GM19455 (cell line): ENCODE measurements around the gene CD82.

ENCODE experiments used
- ATAC-seq: cut with Tn5 transposase; IDR thresholded peaks from one replicate; pipeline ENCODE4 v1.9.1; 2021; ENCODE audit not compliant: unreplicated experiment

Gene CD82

DNA sequence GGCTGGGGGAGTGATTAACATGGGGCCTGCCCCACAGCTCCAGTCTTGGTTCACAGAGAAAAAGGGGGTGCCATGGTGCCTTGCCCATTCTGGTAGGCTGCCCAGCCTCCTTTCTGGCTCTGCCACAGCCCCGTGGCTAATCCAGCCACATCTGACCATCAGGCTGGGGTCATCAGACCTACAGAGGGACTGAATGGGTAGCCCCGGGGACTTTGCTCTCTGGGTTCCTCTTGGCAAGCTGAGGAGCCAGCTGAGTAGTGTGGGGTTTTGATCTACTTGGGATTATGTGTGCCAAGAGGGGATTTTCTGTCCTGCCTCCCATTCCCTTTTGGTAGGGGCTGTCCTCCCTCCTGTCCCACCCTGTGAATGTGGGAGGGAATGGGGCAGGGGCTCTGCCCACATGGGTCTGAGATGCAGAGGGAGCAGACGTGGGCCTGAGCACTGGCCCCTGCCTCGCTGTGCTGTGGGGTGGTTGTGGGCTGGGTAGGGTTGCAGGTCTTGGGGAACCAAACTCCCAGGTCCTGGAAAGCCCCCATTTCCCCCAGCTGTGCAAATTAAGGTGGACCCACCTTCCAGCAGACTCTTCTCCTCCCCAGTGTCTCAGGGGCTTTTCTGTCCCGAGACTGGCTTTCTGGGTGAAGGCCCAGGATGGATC is 32.0 kb downstream of the CD82 start:
- no peak for ATAC-seq

DNA sequence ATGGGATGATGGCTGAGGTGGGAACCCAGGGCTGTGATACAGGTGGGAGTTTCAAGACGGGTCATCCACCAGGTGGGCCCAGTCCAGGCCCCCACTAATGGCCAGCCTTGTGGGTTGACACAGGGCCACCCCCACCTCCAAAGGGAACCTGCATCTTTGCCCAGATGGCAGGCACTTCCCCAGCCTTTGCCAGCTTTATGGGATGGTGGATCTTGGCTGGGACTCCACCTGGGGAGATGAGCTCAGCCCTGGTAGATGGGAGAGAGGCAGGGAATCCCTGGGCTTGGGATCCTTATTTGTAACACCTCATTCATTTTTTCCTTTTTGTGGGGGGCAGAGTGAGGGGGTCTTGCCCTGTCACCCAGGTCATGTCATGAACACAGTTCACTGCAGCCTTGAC is 33.4 kb downstream of the CD82 start:
- no peak for ATAC-seq

DNA sequence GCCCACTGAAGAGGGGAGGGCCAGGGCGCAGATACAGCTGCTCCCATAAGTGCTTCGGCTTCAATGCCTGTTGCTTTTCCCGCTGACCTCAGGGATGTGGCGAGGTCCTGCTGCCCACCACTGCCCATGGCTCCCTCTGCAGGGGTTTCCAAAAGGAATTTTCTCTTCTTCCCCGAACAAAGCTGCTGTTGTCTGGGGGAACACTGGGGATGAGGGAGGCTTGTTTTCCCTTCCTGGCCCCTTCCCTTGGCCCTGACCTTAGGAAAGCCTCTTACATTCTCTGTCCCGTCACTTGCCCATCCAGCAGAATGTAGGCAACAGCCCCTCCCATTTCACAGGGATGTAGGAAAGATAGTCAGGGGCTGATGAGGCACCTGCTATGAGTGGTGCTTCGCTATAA is 34.8 kb downstream of the CD82 start:
- no peak for ATAC-seq

DNA sequence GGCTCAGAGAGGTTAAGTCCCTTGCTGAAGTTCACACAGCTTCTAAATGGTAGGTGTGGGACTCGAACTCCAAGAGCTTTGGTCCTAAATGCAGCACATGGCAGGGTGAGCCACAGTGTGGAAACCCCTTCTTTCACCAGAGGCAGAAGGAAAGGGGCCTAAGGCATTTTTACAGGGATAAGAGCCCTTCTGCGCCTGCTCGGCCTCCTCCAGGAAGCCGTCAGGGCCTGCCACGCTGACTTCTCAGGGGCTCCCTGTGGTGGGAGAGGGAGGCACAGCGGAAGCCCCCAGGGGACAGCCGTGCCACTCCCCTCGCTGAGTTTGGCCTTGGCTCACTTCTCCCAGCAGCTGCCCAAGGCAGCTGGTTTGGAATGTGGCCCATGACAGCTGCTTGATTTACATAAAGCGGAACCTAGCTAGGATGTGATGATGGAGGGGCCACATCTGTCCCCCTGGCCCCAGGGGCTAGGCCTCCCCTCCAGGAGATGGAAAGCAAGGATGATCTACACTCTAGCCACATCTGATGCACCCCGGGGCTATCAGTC is 35.4 kb downstream of the CD82 start:
- no peak for ATAC-seq

DNA sequence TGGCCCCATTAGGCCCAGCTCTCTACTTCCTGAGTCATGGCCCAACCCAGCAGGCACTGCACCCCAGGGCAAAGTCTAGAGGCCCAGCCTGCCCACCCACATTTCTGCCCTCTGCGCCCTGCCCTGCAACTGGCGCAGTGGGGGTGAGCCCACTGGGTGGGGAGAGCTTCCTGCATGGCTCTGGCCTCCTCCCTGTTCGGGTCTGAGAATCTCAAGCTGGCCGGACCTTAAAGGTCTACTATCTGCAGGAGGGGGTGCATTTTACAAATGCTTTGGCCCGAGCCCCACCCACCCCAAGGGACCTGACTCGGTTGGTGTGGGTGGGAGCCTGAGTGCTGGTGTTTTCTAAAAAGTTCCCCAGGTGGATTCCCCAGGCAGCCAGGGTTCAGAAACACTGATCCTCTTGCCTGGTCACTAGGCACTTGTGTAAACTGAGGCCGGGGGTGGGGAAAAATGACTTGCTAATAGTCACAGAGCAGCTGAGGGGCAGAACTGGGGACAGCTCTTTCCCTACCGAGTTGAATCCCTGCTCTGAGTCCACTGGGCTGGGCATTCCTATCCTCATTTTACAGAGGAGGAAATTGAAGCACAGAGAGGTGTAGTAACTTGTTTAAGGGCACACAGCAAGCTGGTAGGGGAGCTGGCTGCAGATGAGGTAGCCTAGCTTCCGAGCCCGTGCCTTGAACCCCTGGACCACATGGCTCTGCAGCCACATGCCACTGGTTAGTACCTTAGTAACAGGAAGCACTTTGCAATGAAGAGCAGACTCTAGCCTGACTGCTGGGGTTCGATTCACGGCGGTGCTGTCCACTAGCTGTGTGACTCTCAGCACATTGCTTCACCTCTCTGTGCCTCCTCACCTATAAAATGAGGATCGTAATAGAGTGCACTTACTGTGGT is 36.3 kb downstream of the CD82 start:
- no peak for ATAC-seq

DNA sequence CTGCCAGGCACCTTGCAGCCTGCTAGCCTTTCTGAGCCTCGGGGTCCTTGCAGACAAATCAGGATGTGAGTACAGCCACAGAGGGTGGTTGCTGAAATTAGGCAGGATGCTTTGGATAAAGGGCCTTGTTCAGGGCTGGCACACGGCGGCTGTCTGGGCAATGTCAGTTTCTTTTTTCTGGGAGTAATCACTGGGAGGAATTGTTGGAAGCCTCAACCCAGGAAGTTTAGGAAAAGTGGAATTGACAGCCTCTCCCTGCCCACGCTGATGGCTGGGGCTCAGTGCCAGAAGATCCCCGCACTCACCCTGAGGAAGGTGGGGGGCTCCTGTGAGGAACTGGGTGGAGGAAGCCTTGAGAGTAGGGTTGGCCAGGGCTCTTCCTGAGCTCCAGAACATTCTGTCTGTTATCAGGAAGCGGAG is 37.4 kb downstream of the CD82 start:
- ATAC-seq: no peak

DNA sequence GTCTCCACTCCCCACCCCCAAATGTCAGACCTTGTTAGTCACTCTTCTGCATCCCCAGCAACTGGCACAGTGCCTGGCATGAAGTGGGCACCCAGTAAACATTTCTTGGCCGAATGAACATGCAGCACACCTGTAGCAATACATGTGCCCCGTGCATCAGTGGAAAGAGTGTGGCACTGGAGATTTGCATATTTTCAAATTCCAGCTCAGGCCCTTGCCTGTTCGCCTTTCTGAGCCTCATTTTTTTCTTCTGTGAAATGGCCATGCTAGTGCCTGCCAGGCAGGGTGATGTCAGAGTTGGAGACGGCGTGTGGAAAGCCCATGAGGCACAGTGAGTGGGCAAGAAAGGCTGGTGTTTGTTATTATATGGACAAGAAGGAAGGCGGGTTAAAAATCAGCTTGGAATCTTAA is 38.7 kb downstream of the CD82 start:
- no peak for ATAC-seq

DNA sequence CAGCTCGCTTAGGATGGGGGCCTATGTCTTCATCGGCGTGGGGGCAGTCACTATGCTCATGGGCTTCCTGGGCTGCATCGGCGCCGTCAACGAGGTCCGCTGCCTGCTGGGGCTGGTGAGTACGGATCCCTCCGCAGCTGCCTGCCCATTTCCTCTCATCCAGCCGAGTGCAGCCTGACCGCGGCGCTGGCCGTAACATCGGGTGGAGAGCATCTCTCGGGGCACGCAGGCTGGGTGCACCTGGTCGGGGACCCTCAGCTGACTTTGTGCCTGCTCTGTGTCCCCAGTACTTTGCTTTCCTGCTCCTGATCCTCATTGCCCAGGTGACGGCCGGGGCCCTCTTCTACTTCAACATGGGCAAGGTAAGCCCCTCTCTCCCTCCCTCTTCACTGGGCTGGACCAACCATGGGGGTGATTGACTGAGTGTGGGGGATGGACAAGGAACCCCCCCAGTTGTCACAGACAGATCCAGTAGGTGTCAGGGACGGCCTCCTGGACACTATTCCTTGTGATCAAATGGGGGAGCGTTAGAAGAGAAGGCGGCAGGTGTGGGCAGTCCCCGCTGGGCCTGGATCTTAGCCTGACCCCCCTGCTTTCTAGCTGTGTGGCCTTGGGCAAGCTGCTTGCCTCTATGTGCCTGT is 39.7 kb downstream of the CD82 start:
- no peak for ATAC-seq

DNA sequence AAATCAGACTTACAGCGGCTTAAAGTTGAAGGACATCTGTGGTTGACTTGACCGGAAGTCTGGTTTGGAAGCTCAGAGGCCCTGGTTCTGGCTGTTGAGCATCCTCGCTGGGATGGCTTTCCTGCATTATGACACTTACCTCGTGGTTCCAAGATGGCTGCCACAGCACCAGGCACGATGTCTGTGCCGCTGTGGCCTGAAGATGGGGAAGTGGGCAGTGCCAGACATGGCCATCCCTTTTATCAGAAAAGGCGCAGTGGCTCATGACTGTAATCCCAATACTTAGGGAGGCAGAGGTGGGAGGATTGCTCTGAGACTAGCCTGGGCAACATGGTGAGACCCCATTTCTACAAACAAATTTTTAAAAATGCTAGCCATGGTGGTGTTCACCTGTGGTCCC is 40.5 kb downstream of the CD82 start:
- ATAC-seq: no peak

DNA sequence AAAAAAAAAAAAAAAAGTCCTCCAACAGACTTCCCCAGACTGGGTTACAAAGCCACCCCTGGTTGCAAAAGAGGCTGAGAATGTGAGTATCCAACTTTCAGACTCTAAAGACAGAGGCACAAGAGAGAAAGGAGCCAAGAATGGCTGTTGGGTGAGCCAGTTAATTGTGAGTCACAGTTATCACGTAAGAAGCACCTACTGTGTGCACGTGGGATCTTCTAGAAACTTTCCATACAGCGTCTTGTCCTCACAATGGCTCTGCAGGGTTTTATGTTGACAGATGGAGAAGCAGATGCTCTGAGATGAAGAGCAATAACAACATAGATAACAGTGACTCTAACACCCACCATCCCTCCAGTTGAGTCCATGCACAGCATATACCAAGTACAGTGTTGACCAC is 41.0 kb downstream of the CD82 start:
- no peak for ATAC-seq

DNA sequence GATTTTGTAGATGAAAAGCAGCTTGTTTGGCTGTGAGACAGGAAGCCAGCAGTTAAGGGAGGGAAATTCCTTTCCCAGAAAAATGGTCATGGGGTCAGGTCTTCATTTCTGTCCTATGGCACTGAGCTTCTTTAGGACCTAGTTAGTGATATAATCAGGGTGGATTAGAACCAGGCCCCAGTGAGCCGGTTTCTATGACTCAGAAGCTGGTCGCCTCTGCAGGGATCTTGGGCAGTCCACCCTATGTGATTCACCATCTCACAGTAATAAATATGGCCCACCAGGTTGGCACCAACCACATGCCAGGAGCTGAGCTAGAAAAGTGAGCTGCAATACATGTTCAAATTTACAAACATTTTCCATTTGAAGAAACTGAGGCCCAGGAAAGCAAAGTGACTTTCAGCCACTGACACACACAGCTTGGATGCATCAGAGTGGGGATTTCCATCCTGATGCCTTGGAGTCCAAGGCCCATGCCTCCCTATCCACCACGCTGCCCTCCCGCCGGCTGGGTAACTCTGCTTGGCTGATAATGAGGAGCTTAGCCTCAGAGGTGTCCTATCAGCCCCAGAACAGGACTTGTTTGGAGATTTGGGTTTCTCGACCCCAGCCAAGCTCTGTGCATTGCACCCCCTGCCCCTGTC is 42.0 kb downstream of the CD82 start:
- no peak for ATAC-seq

DNA sequence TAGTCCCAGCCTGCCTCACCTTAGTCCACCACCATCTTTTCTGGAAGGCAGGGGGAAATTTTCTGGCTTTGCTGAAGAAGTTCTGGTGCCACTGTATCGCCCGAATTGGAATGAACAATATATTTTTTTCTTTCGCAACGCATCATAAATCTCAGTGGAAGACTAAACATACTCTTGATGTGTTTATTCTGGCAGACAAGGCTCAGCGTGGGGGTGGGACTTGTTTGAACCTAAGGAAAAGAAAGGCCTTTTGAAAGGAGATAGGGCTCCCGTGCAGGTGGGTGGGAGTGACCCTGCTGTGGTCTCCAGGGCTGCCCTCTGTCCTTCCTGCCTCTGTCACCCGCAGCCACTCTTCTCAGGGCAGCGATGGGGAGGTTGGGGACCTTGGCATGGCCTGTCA is 42.5 kb downstream of the CD82 start:
- no peak for ATAC-seq

DNA sequence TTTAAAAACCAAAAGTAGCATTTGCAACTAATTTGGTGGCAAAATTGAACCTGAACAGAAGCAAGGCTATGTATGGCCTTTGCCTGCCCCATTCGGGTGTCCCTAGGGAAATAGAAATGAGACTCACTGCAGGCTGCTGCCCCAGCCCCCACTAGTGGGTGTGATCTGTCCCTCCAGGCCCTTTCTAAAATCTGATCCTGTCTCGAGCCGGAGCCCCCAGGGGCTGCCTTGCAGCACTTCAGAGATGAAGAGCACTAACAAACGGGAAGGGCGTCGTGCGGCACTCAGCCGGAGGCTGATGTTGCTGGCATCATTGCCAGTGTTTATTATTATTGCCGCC is 43.2 kb downstream of the CD82 start:
- no peak for ATAC-seq

DNA sequence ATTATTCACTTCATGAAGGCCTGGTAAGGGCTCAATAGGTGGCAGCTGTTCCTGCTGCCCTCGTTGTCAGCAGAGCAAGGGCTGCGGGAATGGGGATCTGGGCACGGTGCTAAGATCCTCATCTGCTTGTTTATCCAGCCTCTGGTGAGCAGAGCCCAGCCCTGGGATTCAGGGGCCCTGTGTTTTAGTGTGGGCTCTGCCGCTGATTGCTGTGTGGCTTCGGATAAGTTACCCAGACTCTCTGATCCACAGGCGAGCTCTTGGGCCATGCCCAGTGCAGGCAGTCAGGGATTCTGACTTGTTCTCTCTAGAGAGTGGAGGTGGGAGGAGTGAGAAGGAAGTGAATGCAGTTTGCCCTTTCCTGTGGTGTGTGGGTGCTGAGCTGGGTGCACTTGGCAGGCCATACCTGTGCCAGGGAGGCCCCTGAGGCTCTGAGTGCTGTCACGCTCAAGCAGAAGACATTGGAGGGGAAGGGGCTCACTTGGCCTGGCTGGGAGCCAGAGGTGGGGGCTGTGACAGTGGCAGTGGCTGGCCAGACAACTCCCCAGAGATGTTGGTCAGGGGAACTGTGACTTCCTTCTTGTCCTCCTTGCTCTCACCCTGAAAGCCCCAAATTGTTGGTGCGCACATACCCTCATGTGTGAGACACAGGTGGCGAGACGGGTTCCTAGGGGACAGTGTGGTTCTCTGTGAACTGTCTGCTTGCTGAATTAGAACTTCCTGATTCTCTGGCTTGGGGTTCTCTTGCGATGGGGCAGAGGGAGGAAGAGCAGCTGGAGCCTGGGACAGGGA is 43.7 kb downstream of the CD82 start:
- peak; percentile 36 for ATAC-seq

DNA sequence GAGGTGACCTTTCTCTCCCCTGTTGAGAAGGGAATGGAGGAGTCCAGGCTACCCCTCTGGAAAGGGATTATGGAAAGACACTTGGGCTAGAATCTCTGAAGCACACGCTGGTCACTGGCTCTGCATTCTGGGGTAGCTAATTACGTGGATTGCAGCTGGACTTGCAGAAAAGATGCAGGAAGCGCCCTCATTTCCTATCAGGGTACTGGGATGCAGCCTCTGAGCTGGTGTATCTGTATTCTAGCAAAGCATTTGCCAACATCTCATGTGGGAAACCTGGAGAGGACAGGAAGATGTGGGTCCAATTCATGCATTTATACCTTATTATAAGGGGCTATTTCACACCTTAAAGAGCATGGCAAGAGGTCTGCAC is 44.3 kb downstream of the CD82 start:
- no peak for ATAC-seq

DNA sequence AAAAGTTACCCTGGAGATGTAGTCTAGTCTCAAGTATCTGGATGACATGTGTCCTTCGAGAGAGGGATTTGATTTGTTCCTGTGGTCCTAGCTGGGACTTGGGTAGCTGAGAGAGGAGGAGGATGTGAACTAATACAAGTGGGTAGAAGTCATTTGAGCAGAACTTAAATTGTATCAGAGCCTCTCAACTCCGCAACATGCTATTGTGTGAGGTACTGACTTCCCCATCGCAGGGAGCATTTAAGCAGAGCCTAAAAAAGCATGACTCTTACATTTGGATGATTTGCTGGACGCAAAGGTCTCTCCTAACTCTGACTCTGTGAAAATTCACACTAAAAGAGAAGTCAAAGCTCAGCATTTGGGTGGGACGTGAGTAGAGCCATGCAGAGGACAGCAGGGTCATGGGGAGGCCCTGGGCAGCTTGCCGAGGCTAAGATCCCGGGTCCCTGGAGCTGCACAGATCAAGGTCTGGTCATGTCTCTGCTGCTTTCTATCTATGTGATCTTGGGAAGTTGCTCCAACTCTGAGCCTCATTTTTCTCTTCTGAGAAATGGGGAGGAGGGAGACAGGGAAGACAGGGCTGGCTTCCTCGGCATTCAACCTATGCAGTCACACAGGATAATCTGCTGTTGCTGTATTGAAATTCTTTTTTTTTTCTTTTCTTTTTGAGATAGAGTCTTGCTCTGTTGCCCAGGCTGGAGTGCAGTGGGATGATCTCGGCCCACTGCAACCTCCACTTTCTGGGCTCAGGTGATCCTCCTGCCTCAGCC is 44.9 kb downstream of the CD82 start:
- ATAC-seq: no peak

DNA sequence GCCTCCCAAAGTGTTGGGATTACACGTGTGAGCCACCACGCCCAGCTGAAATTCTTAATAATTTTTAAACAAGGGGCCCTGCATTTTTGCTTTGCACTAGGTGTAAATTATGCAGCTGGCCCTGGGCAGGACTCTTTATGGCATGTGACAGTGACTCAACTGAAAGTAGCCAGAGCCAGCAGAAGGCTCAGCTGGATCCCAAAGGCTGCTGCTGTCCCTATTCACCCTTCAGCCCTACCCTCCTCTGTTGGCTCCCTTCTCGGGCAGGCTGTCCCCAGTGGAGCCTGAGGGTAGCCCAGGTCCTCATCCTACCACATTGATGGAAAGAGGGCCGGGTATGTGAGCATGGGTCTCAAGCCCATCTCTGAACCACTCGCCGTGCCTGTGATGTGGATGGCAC is 45.6 kb downstream of the CD82 start:
- ATAC-seq: no peak

DNA sequence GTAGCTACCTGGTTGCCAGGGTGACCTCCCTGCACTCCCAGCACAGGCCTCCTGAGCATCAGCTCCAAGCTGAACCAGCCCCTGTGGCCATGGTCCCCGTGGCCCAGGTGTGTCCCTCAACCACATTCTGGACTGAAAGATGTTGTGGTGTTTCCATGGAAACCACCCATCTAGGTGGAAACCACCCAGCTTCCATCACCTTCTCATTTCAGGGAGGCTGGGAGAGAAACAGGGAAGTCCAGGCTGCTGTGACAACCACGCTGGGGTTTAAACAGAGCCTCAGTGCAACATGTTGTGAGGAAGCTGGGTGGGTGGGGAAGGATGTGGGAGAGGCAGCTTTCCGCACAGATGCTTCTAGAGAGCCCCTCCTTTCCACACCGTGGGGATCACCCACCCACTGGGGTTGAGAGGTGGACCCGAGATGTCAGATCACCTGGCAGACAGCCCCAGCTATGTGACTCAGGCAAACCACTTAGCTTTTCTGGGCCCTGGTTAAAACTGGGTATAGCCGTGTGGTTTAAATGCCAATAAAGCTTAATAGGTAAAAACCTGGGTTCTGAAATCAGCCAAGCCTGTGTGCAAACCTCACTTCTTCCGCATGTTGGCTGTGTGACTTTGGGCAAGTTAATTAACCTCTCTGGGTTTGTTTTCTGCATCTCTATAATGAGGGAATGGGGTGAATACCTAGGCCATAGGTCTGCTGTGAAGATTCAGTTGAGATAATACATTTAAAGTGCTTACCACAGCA is 46.4 kb downstream of the CD82 start:
- ATAC-seq: no peak

DNA sequence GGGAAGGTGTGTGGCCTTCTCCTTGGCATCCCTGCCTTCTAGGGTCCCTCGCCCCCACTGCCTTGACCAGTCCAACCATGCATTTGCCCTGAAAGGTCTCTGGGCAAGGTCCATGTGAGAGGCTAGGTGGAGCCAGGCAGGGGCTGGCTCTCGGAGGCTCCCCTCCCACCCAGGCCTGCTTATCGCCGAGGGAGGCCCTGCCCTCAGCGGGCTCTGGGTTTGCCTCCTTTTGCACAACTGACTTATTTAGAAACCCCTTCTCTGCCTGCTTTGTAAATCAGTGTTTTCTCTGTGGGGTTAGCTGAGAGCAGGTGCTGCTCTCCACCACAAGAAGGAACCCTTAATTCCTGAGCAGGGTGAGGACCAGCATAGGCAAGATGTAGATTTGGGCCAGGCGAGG is 47.7 kb downstream of the CD82 start:
- ATAC-seq: peak; percentile 38
